Non-pigmented ciliary epithelial cell (primary cell): Measurements from ENCODE around the gene HMX1.

ENCODE experiments used
- DNase-seq: peaks from one replicate; pipeline ENCODE4 v3.0.0-alpha.2; 2010; ENCODE audit warnings: low read depth

The HMX1 gene

DNA sequence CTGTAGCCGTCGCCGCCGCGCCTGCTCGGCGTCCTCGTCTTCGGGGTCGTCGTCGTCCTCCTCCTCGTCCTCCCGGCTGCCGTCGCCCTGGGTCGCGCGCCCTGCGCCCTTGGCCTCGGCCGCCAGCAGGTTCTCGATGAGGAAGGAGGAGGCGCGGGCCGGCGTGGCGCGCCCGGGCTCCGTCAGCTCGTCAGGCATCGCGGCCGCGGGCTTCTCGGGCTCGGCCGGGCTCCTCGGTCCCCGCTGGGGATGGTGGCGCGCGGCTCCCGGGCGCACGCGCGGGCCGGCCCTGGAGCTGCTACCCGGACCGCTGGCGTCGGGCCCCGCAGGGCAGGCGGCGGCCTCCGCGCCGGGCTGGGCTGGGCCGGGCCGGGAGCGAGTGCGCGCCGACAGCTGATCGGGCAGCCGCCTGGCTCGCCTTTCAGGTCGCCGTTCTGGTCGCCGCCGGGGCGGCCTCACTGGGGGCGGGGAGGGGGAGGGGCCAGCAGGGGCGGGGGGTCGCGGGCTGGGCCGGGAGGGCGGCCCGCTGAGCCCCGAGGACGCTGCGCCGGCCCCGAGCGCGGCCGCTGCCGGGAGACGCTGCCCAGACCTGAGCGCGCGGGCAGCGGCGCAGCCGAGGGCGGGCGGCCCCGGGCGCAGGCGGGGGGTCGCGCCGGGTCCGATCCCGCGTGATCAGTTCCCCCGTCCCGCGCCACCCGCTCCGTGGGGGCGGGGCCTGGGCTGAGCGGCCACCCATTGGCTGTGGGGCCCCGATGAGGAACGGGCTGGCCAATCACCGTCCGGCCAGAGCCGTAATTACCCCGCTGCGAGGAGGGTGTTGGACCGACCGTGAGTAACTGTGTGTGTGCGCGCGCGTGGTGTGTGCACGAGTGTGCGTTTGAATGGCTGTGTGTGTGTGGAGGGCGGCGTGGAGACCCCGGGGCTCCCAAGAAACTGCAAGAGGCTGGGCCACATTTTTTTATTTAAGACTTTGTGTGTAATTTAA is at the start of gene HMX1:
TSS of gene HMX1 (minus strand) at position 423 of the 985 bp plus-strand sequence. CDS start at position 198, 225 bp downstream.
- no peak for DNase-seq

- DNase-seq: no peak
Measured at GRCh38 chr4:8920969-8921368, 49.3 kb upstream of the HMX1 start.

GRCh38 chr4:8920289-8920965 is 48.8 kb upstream of the HMX1 start:
- no peak for DNase-seq

- DNase-seq: no peak
Measured at GRCh38 chr4:8919651-8920288, 48.1 kb upstream of the HMX1 start.

DNA sequence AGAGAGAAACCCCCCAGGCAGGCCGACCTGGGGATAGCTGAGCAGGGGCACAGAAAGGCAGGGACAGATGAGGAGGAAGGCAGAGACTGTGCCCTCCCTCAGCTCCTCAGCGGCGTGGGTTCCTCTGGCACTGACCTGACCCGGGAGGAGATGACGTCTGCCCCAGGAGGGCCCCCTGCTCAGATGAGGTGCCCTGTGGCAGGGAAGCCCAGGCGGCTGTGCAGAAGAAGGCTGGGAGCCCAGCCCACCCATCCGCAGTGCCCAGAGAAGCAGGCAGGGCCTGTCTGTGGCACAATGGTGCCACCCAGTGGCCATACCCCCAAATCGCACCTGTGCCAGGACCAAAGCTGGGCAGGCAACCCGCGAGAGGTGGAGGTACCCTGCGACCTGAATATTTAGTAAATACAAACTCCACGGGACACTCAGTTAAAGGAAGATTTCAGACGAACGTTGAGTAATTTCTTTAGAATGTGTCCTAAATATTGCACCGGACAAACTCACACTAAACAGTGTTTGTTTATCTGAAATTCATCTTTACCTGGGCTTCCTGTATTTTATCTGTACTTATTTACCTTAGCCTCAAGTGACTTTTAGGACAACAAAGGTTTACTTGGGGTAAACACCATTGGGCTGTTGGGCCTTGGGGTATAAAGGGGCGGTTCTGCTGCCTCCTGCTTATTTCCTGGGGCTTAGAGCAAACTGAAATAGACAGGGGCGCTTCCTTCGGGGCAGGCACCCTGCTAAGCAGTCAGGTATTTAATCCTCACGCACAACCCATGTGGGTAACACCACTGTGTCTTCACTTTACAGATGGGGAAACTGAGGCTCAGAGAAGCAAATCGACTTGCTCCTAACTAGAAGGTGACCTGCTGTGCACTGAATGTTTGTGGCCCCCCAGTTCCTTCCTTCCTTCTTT is 46.5 kb upstream of the HMX1 start:
- DNase-seq: peak; percentile 5

DNA sequence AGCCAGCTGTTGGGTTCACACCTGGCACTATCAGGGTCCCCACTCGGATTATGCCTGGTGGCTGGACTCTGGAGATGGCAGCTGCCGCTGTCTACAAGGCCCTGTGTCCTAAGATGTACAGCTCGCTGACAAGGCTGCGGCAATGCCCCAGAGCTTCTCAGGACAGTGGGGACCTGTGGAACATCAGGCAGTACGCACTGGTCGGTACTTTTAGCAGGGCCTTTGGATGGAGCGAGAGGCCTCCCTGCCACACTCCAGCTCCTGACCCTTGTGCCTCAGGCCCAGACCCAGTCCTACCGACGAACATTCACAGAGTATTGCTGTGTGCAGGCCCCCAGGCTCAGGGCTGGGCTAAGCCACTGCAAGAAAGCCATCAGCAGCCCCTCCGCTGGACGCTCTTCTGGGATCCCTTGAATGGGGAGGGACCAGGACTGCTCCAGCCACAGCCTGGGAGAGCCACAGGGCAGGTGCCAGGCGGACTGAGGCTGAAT is 45.7 kb upstream of the HMX1 start:
- DNase-seq: no peak

- no peak for DNase-seq
Measured at GRCh38 chr4:8916906-8917305, 45.3 kb upstream of the HMX1 start.

DNA sequence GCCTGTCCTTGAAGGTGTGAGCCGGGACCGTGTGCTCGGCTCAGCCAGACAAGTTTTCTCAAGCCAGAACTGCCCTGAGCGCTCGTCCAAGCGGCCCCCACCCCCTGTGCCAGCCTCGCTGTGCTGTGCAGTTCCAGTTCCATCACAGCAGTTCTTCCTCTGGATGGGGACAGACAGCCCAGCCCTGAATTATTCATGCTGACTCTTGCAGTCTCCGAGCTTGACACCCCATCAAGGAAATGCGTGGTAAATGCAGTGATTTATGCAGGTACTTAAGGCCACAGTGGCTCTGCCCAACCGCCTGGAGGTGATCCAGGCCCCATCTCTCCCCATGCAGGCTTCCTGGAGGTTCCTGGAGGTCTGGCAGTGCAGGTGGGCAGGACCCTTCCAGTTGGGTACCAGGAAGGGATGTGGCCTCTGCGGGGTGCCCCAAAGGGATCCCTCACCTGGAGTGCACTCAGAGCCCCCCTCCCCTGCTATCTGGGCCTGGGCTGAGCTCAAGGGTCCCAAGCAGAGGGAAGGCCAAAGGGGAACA is 44.8 kb upstream of the HMX1 start:
- DNase-seq: no peak

DNA sequence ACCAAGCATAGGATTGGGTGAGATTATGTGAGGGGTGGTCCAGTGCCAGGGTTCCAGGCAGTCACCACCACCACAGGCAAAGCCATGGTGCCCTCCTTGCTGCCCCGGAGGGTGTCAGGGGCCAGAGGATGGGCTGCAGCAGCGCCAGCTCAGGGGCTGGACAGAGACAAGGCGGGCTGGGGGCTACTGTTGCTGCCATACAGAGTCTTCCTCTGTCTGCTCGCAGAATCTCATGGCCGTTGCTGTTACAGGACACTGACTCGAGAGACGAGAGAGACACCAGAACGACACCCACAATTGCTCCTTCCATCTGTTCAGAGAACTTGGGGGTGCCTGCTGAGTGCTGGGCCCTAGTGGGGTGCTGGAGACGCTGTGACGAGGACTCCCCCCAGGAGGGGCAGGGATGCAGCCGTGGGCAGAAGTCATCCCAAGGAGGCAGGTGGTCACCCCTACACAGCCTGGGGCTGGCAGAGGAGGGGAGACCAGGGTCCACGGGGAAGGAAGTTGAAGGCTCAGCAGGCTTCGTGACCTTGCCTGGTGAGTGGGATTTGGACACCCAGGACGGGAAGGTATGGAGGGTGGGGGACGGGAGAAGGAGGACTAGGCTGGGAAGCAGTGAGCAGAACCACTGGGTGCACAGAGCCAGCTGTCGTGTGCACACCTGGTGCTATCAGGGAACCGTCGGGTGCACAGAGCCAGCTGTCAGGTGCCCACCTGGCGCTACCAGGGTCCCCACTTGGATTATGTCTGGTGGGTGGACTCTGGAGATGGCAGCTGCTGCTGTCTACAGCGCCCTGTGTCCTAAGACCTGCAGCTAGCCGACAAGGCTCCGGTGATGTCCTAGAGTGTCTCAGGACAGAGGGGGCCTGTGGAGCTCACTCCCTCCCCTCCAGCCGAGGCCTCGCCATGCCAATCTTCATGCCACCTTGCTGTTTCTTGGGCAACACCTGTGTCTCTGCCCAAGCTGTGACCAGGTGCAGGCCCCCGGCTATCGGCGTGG is 43.9 kb upstream of the HMX1 start:
- DNase-seq: no peak

GRCh38 chr4:8914461-8915171 is 43.0 kb upstream of the HMX1 start:
- DNase-seq: no peak

DNA sequence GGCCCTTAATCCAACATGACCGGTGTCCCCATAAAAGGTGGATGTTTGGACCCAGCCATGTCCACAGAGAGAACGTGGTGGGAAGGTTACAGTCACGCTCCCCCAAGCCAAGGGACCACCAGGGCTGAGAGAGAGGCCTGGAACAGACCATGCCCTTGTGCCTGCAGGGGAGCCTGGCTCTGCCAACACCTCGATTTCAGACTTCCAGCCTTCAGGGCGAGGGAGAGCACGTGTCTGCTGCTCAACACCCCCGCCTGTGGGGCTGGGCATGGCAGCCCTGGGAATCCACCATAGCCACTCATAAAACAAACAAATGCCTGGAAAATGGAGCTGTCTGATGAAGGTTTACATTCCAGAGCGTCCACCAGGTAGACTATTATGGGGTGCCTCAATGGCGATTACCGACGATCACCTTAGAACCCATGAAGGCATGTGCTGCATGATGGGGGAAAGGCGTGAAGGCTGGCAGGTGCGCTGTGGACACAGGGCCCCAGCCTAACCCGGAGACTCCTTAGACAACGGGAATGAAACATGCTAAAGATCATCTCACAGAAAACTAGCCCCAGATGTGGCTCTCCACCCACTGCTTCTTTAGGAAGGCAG is 42.3 kb upstream of the HMX1 start:
- DNase-seq: no peak

DNA sequence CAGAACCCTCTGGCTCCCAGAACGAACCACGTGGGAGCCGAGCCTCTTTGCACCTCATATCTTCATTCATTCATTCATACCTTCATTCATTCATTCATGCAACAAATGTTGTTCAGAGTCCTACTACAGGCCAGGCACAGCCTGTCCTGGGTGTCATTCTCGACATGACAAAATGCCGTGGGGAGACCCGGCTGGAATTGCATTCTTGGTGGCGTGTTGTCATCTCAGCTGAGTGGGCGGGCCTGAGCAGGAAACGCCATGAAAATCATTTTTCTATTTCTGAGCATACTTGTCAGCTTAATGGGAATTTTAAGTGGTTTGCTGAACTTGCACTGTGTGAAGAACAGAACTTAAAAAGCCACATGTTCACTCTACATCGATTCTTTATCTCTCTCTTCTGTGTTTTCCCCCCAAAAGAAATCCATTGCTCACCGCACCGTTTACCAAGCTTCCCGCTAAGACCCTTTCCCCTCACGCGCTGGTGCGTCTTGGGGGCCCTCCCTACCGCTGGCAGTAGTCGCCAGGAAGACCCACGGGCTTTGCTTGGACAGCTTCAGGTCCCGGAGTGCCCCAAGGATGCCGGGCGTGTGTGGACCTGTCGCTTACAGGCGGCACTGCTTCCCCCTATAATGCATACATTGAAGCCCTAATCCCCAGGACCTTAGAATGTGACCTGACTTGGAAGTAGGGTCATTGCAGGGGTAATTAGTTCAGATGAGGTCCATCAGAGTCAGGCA is 41.6 kb upstream of the HMX1 start:
- DNase-seq: no peak

- DNase-seq: no peak
Measured at GRCh38 chr4:8912506-8912905, 40.9 kb upstream of the HMX1 start.

DNA sequence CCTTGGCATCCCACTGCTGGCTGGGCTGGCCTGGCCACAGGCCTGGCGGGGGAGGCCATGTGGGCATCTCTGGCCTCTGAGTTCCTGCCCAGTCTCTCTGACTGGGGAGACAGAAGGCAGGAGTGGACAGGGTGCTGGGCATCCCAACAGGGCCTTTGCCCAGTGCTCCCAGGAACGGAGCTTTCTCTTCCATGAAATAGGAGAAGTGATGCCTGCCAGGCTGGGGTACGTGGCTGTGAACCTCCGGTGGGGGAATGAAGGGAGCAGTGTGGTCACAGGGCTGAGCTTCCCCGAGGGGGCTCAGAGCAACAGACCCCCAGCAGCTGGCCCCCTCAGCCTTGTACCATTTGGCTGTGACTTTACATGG is 40.4 kb upstream of the HMX1 start:
- DNase-seq: no peak

DNA sequence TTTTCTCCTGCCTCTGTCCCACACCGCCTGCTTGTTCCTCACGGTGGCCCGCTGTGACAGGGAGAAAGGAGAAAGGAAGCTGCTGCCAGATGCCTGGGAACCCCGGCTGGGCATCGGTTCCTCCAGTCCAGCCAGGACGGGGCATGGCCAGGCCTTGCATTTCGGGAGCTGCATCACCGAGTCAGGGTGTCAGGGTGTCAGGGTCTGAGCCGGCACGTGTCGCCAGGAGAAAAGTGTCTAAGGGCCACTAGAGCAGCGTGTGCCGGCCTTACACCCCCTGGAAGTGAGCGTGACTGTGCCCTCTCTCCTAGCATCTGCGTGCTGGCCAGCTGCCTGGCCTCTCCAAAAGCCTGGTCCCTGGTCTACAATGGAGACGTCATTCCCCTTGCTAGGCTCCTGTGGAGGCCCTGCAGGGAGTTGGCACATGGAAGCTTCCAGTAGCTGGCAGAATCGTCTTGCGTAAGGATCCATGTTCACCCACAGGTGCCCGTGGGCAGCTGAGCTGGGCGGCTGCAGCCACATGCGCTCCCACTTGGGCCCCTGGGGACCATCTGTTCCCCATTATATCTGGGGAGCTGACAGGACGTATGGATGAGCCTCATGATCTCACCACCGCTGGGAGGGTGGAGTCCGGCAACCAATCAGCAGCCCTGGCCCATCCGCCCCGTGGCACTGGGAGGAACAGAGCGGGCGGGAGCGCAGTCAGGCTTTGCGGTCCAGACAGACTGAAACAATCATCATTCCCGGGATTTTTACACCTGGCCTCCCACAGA is 39.9 kb upstream of the HMX1 start:
- DNase-seq: no peak

GRCh38 chr4:8910822-8911315 is 39.2 kb upstream of the HMX1 start:
- DNase-seq: no peak
